Muscle of leg (tissue), 11 donors: Measurements from ENCODE around the gene MEGF11. TPM values are rescaled to one million over a fixed set of nuclear protein-coding genes. Genes with fewer than 3 reads are reported as not detected.

Source experiments
- DNase-seq: peaks from one replicate; pipeline ENCODE4 v3.0.0; 2013
- H3K27ac ChIP-seq: one replicate; pipeline ENCODE4 v1.5.1; 2013; ENCODE audit warnings: mild to moderate bottlenecking, low read length, control low read depth
- H3K27me3 ChIP-seq: one replicate; pipeline ENCODE4 v1.6.1; 2013; ENCODE audit warnings: low read length; ENCODE audit not compliant: control insufficient read depth, insufficient read depth
- H3K36me3 ChIP-seq: one replicate; pipeline ENCODE4 v1.6.1; 2013; ENCODE audit warnings: low read length; ENCODE audit not compliant: control insufficient read depth, insufficient read depth
- H3K4me1 ChIP-seq: one replicate; pipeline ENCODE4 v1.6.1; 2013; ENCODE audit warnings: low read length; ENCODE audit not compliant: control insufficient read depth, insufficient read depth
- H3K4me3 ChIP-seq: one replicate; pipeline ENCODE4 v1.5.1; 2013; ENCODE audit warnings: low read length, control low read depth
- H3K9me3 ChIP-seq: replicated peaks from 2 replicates; pipeline ENCODE4 v1.6.1; 2013; ENCODE audit warnings: low read depth, low read length; ENCODE audit not compliant: control insufficient read depth
- WGBS: methylation state at CpG from one replicate; pipeline ENCODE4 v1.1.5; 2013; ENCODE audit warnings: missing lambda C conversion rate; ENCODE audit not compliant: insufficient coverage; 5-methylcytosine and 5-hydroxymethylcytosine counted together
- polyA plus RNA-seq, 8 donors: library from polyadenylated mRNA; unstranded; fragments of 120-200 nt; gene quantifications; one replicate each; pipeline versions ENCODE4 v1.2.1 to v1.2.3, GENCODE V29; 2013; ENCODE audit warnings: inconsistent platforms in 1 of 8, low replicate concordance in 1 of 8; ENCODE audit not compliant: insufficient read length in 8 of 8, insufficient read depth in 1 of 8
- total RNA-seq: library from RNA; stranded (reverse); fragments of 120-200 nt; gene quantifications from one replicate; pipeline ENCODE4 v1.2.4, GENCODE V29; 2013

The MEGF11 gene
- total and polyA plus RNA-seq, 9 donors = 0.13 to 0.68 (median 0.31) TPM

DNA sequence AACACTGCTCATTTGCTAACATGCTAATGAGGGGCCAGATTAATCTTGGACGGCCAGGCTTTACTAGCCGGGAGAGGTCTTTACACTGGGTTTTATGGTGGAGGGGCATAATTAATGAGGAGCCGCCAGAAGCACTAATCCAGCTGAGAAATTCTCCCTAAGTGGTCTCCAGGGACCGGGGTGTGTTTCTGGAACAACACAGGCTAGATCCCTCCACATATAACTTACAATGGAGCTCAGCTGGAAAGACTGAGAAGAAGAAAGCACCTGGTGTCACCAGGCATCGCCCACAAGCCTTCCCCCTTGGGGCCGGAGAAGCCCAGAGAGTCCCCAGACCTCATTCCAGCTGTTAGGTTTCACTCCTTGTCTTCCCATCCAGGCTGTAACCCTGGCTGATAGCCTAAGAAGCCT is 127.5 kb downstream of the MEGF11 start:
- Histone ChIP-seq H3K27me3 (peaks cover 25% of the 10 kb centered on the region), H3K4me3 (no peak overlapping the region), H3K27ac (no peak overlapping the region), H3K36me3 (no peaks in the 10 kb centered on the region), H3K9me3 (no peaks in the 10 kb centered on the region), H3K4me1 (peaks cover 7% of the 10 kb centered on the region)
- 20% methylated on average over 1 of the region's 6 CpGs for WGBS
- no peak for DNase-seq

DNA sequence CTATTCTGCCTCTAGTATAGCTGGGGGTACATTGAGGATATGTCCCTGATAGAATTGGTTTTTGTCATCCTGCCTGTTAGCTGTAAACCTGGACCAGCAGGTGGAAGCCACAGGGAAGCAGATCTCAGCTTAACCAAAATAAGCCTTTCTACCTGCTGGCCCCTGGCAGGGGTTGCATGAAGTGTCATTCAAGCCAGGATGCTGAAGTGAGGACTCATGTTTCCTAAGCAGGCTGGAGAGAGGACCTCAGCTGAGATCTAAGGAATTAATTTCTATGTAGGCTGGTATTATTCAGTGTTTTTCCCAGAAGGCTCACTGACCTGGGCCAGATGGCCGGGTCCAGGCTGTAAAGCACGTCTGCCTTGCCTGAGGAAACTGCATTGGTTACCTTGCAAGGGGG is 128.9 kb downstream of the MEGF11 start:
- Histone ChIP-seq H3K4me1 (peaks cover 7% of the 10 kb centered on the region), H3K4me3 (no peak overlapping the region), H3K27me3 (peaks cover 24% of the 10 kb centered on the region), H3K36me3 (no peaks in the 10 kb centered on the region), H3K27ac (no peak overlapping the region), H3K9me3 (no peaks in the 10 kb centered on the region)
- no peak for DNase-seq
- WGBS = 44% methylated on average over 2 of the region's 2 CpGs

DNA sequence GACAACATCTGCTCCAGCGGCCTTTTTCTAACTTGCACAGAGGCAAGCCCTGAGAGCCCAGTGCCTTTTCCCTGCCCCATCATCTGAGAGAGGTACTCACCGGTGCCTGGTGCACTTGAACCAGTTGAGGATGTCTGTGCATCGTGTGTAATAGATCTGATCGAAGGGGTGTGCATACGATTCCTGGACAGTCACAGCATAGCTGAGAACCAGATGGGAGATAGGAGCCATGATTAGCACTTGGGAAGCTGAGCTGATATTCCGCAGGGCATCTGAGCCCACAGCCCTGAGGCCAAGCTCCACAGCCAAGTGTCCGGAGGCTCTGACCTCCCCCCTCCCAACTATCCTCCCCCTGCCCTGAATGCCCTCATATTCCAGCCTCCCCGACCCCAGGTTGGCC is 129.8 kb downstream of the MEGF11 start:
- Histone ChIP-seq H3K27me3 (peaks cover 22% of the 10 kb centered on the region), H3K4me1 (peaks cover 7% of the 10 kb centered on the region), H3K36me3 (no peaks in the 10 kb centered on the region), H3K27ac (no peak overlapping the region), H3K4me3 (no peak overlapping the region), H3K9me3 (no peaks in the 10 kb centered on the region)
- WGBS = 92% methylated on average over 5 of the region's 8 CpGs
- no peak for DNase-seq

DNA sequence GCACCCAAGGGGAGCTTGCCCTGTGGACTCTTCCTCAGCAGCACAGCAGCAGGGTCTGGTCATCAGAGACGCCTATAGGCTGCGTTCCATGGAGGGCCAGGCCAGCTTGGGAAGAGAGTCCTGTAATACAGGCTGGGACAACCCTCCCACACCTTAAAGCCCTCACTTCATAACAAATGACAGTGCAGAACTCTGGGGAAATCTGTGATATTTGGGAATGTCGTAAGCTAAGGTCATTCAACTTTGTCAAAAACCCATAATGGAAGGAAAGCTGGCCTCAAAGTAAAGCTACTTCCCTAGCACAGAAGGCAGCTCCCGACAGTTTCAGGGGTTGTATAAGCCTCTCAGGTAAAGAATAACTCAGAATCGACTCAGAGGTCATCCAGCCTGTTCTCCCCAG is 133.1 kb downstream of the MEGF11 start:
- H3K27me3 ChIP-seq = peaks cover 23% of the 10 kb centered on the region
- no peak overlapping the region for H3K4me3 ChIP-seq
- H3K4me1 ChIP-seq = no peaks in the 10 kb centered on the region
- no peaks in the 10 kb centered on the region for H3K36me3 ChIP-seq
- no peaks in the 10 kb centered on the region for H3K9me3 ChIP-seq
- no peak overlapping the region for H3K27ac ChIP-seq
- no peak for DNase-seq
- no CpG with 5 or more reads among the region's 5 CpGs for WGBS

DNA sequence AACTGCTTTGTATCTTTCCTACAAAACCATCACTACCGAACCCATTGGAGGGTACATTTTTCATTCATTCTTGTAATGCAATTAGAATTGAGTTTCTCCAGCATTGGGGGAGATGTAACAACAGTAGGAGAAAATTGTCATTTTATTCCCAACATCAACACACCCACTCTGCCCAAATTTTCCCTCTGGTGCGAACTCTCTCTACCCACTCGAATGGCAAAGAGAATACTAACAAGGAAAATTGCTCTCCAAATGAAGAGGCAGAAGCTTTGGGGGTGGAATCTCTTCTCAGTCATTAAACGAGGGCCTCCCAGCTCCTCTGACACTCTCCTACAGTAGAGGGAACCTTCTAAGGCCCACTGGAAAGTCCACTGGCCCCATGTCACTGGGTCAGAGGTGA is 135.7 kb downstream of the MEGF11 start:
- Histone ChIP-seq H3K4me3 (no peak overlapping the region), H3K27me3 (peaks cover 27% of the 10 kb centered on the region), H3K36me3 (no peaks in the 10 kb centered on the region), H3K4me1 (no peaks in the 10 kb centered on the region), H3K9me3 (no peaks in the 10 kb centered on the region), H3K27ac (no peak overlapping the region)
- no CpG with 5 or more reads among the region's 4 CpGs for WGBS
- no peak for DNase-seq

DNA sequence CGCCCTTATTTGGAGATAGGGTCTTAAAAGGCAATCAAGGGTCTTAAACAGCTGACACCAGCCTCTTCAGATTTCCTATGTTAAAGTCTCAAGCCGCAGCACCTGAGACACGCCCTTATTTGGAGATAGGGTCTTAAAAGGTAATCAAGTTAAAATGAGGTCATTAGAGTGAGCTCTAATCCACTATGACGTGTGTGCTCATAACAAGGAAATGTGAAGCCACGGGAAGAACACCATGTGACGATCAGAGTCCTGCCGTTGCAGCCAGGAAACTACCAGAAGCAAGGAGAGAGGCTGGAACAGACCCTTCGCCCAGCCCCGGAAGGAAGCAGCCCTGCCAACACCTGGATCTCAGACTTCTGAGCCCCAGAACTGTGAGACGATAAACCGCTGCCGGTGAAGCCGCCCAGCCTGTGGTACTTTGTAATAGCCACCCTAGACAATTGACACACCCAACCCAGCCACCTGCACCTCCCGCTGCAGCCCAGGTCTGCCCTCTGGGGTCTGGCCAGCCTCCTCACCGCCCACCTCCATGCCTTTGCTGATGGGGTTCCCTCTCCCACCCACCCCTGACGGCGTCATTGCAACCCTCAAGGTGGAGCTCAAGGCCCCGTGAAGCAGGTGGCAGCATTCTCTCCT is 137.9 kb downstream of the MEGF11 start:
- H3K27me3 ChIP-seq = peaks cover 29% of the 10 kb centered on the region
- 39% methylated on average over 13 of the region's 18 CpGs for WGBS
- no peaks in the 10 kb centered on the region for H3K9me3 ChIP-seq

DNA sequence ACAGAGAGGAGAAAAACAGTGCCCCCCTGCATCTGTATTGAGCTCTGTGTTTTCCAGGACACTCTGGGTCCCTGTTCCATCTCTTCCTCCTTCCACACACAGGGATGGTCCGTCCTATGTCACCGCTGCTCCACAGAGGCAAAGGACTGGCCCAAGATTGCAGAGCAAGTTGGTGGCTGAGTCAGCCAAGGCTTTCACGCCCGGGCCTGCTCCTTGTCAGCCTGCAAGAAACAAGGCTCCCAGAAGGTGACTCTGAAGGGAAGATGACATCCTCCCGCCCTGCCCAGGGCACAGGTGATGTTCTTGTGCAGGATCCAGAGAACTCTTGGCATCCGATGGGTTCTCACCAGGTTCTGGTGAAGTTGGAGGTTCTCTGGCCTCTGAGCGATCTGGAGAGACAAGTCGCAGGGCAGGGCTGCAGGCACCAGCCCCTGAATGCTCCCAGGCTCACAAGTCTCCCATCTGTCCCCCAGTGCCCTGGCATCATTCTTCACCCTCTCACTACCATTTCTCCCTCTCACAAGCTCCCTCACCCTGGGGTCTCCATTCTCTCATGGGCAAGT is 138.6 kb downstream of the MEGF11 start:
- no peak overlapping the region for H3K4me3 ChIP-seq
- no peak overlapping the region for H3K27ac ChIP-seq
- H3K4me1 ChIP-seq = no peaks in the 10 kb centered on the region
- H3K36me3 ChIP-seq = no peaks in the 10 kb centered on the region
- H3K9me3 ChIP-seq = no peaks in the 10 kb centered on the region
- no peak for DNase-seq
- WGBS = 91% methylated on average over 8 of the region's 8 CpGs
- H3K27me3 ChIP-seq = peaks cover 33% of the 10 kb centered on the region

More for the DNA sequence above, 137.9 kb downstream of the MEGF11 start:
- Histone ChIP-seq H3K36me3 (no peaks in the 10 kb centered on the region), H3K4me1 (no peaks in the 10 kb centered on the region), H3K27ac (no peak overlapping the region), H3K4me3 (no peak overlapping the region)
- DNase-seq = no peak

DNA sequence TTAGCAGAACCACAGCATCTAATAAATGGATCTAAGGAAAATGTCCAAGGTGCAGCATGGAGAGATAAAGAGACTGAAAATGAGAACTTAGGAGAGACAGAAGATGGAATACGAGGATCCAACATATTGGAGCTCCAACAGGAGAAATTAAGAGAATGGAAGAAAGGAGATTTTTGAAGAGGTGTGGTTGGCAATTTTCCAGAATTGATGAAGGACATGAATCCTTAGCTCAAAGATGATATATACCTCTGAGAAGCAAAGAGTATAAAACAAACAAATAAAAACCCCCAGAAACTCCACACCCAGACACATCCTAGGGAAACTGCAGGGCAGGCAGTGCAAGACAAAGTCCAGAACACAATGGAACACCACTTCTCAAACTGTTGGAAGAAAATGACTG is 141.2 kb downstream of the MEGF11 start:
- Histone ChIP-seq H3K36me3 (no peaks in the 10 kb centered on the region), H3K4me1 (no peaks in the 10 kb centered on the region), H3K9me3 (no peaks in the 10 kb centered on the region), H3K27ac (no peak overlapping the region), H3K4me3 (no peak overlapping the region), H3K27me3 (peaks cover 29% of the 10 kb centered on the region)
- no peak for DNase-seq
- no CpG with 5 or more reads among the region's 1 CpG for WGBS

DNA sequence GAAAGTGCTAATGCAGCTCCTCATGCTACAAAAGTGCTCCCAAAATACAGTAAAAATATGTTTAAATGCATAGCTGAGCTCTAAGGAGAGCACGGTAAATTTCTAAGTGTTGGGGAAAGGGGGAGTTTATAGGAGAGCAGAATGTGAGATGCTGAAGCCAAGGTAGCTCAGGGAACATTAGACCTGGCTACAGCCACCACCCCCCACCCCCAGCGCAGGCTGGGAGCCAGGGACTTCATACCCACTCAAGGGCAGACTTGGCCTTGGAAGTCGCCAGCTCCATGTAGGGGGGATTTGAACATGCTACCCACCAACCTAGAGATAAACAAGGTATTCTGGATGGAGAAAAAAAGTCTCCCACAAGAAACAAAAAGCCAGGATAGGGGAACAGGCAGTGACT is 142.2 kb downstream of the MEGF11 start:
- no CpG with 5 or more reads among the region's 3 CpGs for WGBS
- H3K27ac ChIP-seq = no peak overlapping the region
- H3K4me3 ChIP-seq = no peak overlapping the region
- H3K9me3 ChIP-seq = no peaks in the 10 kb centered on the region
- H3K36me3 ChIP-seq = no peaks in the 10 kb centered on the region
- no peaks in the 10 kb centered on the region for H3K4me1 ChIP-seq
- H3K27me3 ChIP-seq = peaks cover 30% of the 10 kb centered on the region
- no peak for DNase-seq

DNA sequence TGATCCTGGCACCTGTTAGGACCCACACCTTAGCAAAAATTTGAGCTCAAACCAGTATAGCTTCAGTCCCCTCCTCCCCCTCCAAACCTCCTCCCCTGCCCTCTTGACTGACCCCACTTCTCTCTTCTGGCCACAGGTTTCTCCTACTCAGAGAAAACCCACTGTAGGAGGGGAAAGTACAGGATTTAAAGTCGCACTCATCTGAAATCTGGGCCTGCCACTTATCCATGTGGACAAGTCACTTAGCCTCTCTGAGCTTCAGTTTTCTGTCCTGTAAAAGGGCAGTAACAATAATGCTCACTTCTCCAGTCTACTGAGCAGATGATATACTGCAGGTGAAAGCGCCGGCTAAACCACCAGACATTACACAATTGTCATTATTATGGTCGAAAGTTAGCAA is 142.7 kb downstream of the MEGF11 start:
- H3K4me3 ChIP-seq = no peak overlapping the region
- no peaks in the 10 kb centered on the region for H3K4me1 ChIP-seq
- peaks cover 28% of the 10 kb centered on the region for H3K27me3 ChIP-seq
- no peaks in the 10 kb centered on the region for H3K9me3 ChIP-seq
- no CpG with 5 or more reads among the region's 4 CpGs for WGBS
- no peak for DNase-seq
- H3K27ac ChIP-seq = no peak overlapping the region
- H3K36me3 ChIP-seq = no peaks in the 10 kb centered on the region

DNA sequence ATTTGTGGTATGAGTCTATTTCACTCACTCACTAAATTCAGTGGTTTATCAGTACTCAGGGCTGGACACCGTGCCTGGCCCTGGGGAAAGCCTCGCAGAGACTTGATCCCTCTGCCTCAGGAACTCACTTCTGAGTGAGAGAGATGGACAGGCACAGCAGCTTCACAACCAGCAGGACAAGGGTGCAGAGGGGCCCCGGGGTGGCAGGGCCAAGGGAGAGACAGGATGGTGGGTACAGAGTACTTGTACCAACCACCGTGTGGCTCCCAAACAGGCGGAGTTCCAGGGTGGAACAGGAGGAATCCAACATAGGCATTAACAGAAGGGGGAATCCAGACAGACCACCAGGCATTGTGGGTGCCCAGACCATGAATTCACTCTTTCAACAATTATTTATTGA is 143.7 kb downstream of the MEGF11 start:
- WGBS = 89% methylated on average over 5 of the region's 5 CpGs

More for the DNA sequence above, 143.7 kb downstream of the MEGF11 start:
- H3K36me3 ChIP-seq = no peaks in the 10 kb centered on the region
- H3K4me1 ChIP-seq = no peaks in the 10 kb centered on the region
- H3K4me3 ChIP-seq = no peak overlapping the region
- H3K27ac ChIP-seq = no peak overlapping the region
- DNase-seq = no peak
- H3K27me3 ChIP-seq = peaks cover 20% of the 10 kb centered on the region
- H3K9me3 ChIP-seq = no peaks in the 10 kb centered on the region
